B cell (primary cell): Measurements from ENCODE around the gene LARGE1. TPM values are rescaled to one million over a fixed set of nuclear protein-coding genes. Genes with fewer than 3 reads are reported as not detected.
A peak's percentile ranks its signal among the peaks of the same experiment; 100 is the strongest.

Source experiments
- ATAC-seq: fragments of 200-7000 bp; cut with Tn5 transposase; one replicate; pipeline ENCODE4 v1.10.0; 2021; ENCODE audit warnings: low read depth, mild to moderate bottlenecking, moderate number of reproducible peaks, moderate library complexity
- CTCF ChIA-PET: fragments of 350-600 bp; sonication (Branson Sonifier 250); formaldehyde crosslinking; loops from one replicate; lab custom pipeline; 2021; ENCODE audit warnings: antibody characterized with exemption, inconsistent platforms; lab: Charles Lee
- POLR2A ChIA-PET: fragments of 350-600 bp; sonication (Branson Sonifier 250); formaldehyde crosslinking; loops from one replicate; lab custom pipeline; 2021; ENCODE audit warnings: antibody characterized with exemption; lab: Charles Lee
- DNase-seq: peaks from one replicate; pipeline ENCODE4 v3.0.0; 2013
- H2AFZ ChIP-seq: 2 replicates; pipeline ENCODE4 v1.6.1; 2012; ENCODE audit warnings: mild to moderate bottlenecking, low read depth, low read length; ENCODE audit not compliant: insufficient read depth, poor library complexity, severe bottlenecking
- H3K27ac ChIP-seq, 2 donors: 1 replicate in 1 of 2; 2 replicates in 1 of 2; pipeline ENCODE4 v1.5.1; 2012 to 2013; ENCODE audit warnings: low read length in 2 of 2, mild to moderate bottlenecking in 2 of 2, moderate library complexity in 1 of 2
- H3K27me3 ChIP-seq, 4 experiments: fragments of 200-600 bp in 1 of 4; sonication (generic) in 1 of 4; replicated peaks in 1 of 4; 1 replicate in 2 of 4; 2 replicates in 2 of 4; pipeline versions ENCODE4 v1.6.1 to v1.7.0; 2013 to 2016; ENCODE audit warnings: low read length in 3 of 4, mild to moderate bottlenecking in 2 of 4, mixed read lengths in 1 of 4, moderate library complexity in 1 of 4; ENCODE audit not compliant: insufficient read depth in 4 of 4, control insufficient read depth in 3 of 4; ENCODE audit errors: control extremely low read depth in 1 of 4
- H3K36me3 ChIP-seq, 2 experiments: replicated peaks in 1 of 2; 1 replicate in 1 of 2; 2 replicates in 1 of 2; pipeline versions ENCODE4 v1.6.1 to v1.7.1; 2013; ENCODE audit warnings: low read length in 1 of 2; ENCODE audit not compliant: insufficient read depth in 2 of 2, control insufficient read depth in 1 of 2; ENCODE audit errors: control extremely low read depth in 1 of 2, extremely low read depth in 1 of 2
- H3K4me1 ChIP-seq, 2 donors: fragments of 200-600 bp in 1 of 2; sonication (generic) in 1 of 2; 1 replicate in 1 of 2; 2 replicates in 1 of 2; pipeline versions ENCODE4 v1.5.1 to v1.6.1; 2013 to 2017; ENCODE audit warnings: low read length in 2 of 2; ENCODE audit not compliant: control insufficient read depth in 2 of 2, insufficient read depth in 2 of 2
- H3K4me2 ChIP-seq: replicated peaks from 2 replicates; pipeline ENCODE3; 2012; ENCODE audit warnings: mild to moderate bottlenecking, low read depth, low read length; ENCODE audit not compliant: poor library complexity, severe bottlenecking
- H3K4me3 ChIP-seq, 5 experiments: fragments of 200-600 bp in 1 of 5; sonication (generic) in 1 of 5; 1 replicate in 3 of 5; 2 replicates in 2 of 5; pipeline versions ENCODE4 v1.5.1 to v1.7.0; 2011 to 2016; ENCODE audit warnings: low read length in 4 of 5, mild to moderate bottlenecking in 4 of 5, low read depth in 2 of 5, control low read depth in 1 of 5, moderate library complexity in 1 of 5; ENCODE audit not compliant: insufficient read depth in 1 of 5; ENCODE audit errors: control extremely low read depth in 1 of 5, extremely low read depth in 1 of 5
- H3K79me2 ChIP-seq: fragments of 200-600 bp; sonication (generic); one replicate; pipeline ENCODE4 v1.6.0; 2016; ENCODE audit warnings: low read length; ENCODE audit not compliant: control insufficient read depth, insufficient read depth
- H3K9ac ChIP-seq: fragments of 200-600 bp; sonication (generic); 2 replicates; pipeline ENCODE4 v1.6.1; 2017; ENCODE audit warnings: mild to moderate bottlenecking, low read length, moderate library complexity
- H3K9me3 ChIP-seq, 3 donors: one replicate each; pipeline versions ENCODE4 v1.6.1 to v1.7.1; 2013; ENCODE audit warnings: low read length in 2 of 3; ENCODE audit not compliant: control insufficient read depth in 2 of 3, insufficient read depth in 1 of 3; ENCODE audit errors: control extremely low read depth in 1 of 3
- H4K20me1 ChIP-seq: 2 replicates; pipeline ENCODE4 v1.6.0; 2012; ENCODE audit warnings: mild to moderate bottlenecking, low read length; ENCODE audit not compliant: insufficient read depth, control insufficient read depth, poor library complexity, severe bottlenecking
- H3K27ac Mint-ChIP-seq: one replicate; pipeline ENCODE4 v1.8.0; 2021; ENCODE audit warnings: mixed read lengths
- H3K27me3 Mint-ChIP-seq: one replicate; pipeline ENCODE4 v1.8.0; 2021; ENCODE audit warnings: mixed read lengths
- H3K4me1 Mint-ChIP-seq: one replicate; pipeline ENCODE4 v1.8.0; 2021; ENCODE audit warnings: mixed read lengths
- H3K4me3 Mint-ChIP-seq: one replicate; pipeline ENCODE4 v1.8.0; 2021; ENCODE audit warnings: mixed read lengths
- H3K9me3 Mint-ChIP-seq: one replicate; pipeline ENCODE4 v1.8.0; 2022; ENCODE audit warnings: mixed read lengths; ENCODE audit not compliant: insufficient read depth
- CTCF ChIP-seq: fragments of 200-600 bp; IDR thresholded peaks from one replicate; pipeline ENCODE4 v1.8.0; 2022; ENCODE audit warnings: antibody characterized with exemption, mild to moderate bottlenecking
- EZH2 ChIP-seq: IDR thresholded peaks from 2 replicates; pipeline ENCODE4 v1.6.1; 2012; ENCODE audit warnings: borderline replicate concordance, low read depth, mild to moderate bottlenecking, moderate library complexity, low read length; ENCODE audit not compliant: insufficient read depth, poor library complexity, severe bottlenecking
- WGBS: methylation state at CpG from one replicate; pipeline ENCODE4 v1.1.5; 2013; ENCODE audit warnings: missing lambda C conversion rate; ENCODE audit not compliant: insufficient coverage; 5-methylcytosine and 5-hydroxymethylcytosine counted together
- intact Hi-C: fragments of 100-400 bp; cut with micrococcal nuclease; formaldehyde crosslinking; loops from one replicate; pipeline ENCODE4 v1.10.0; 2022
- polyA plus RNA-seq: library from polyadenylated mRNA; depleted of rRNA; stranded (reverse); fragments of >200 nt; gene quantifications from 2 replicates; pipeline ENCODE4 v1.2.3, GENCODE V29; 2012
- total RNA-seq, 2 donors: library from RNA; stranded (reverse); fragments of 120-200 nt in 1 of 2; gene quantifications; 1 replicate in 1 of 2; 2 replicates in 1 of 2; pipeline versions ENCODE4 v1.2.3 to v1.2.4, GENCODE V29; 2013 to 2022

LARGE1 gene
- total and polyA plus RNA-seq, 2 donors (not counting 1 experiment from before 2014, with no cell fraction given), result 20.7 to 82.0 TPM

- no peaks in the 10 kb centered on the region for H4K20me1 ChIP-seq
- CTCF ChIA-PET, result interaction anchor here (0.9 to 13.8 kb wide), 4 partner anchors 53 to 352 kb away, joined by 3 to 185 read pairs (median 3); no protein-coding TSS in a partner anchor
- no peak overlapping the region for H3K4me2 ChIP-seq
- H3K4me1 ChIP-seq, result peaks cover 92 to 95% of the 10 kb centered on the region in 2 donors
- H3K27me3 ChIP-seq, result no peaks in the 10 kb centered on the region
- POLR2A ChIA-PET, result no interaction called here
- H3K79me2 ChIP-seq, result peaks cover 33% of the 10 kb centered on the region
- peak overlapping the region; percentile 88 for H3K27ac Mint-ChIP-seq
- H3K9me3 Mint-ChIP-seq, result no peaks in the 10 kb centered on the region
- no peaks in the 10 kb centered on the region for H3K27me3 Mint-ChIP-seq
- ATAC-seq (no peak), DNase-seq (no peak)
- H3K9me3 ChIP-seq, result no peaks in the 10 kb centered on the region
- H3K4me3 Mint-ChIP-seq, result no peak overlapping the region
- H2AFZ ChIP-seq, result no peak overlapping the region
- H3K4me3 ChIP-seq, result no peak overlapping the region
- peak overlapping the region; percentile 31 to 93 for H3K27ac ChIP-seq
- H3K4me1 Mint-ChIP-seq, result peaks cover 94% of the 10 kb centered on the region
- H3K36me3 ChIP-seq, result no peaks in the 10 kb centered on the region
- H3K9ac ChIP-seq, result no peak overlapping the region
- intact Hi-C loops, result no loop called here
- no CpG with 5 or more reads among the region's 3 CpGs for WGBS
- TF ChIP-seq EZH2 (no peak), CTCF (no peak)
Measured at GRCh38 chr22:33572086-33572485, 348.2 kb downstream of the LARGE1 start.

GRCh38 chr22:33570110-33570509, 350.2 kb downstream of the LARGE1 start:
- TF ChIP-seq EZH2 (no peak), CTCF (no peak)
- Histone ChIP-seq H3K36me3 (no peaks in the 10 kb centered on the region), H3K4me1 (peaks cover 87 to 91% of the 10 kb centered on the region in 2 donors), H3K9me3 (peaks cover 0 to 5% (median 0%) of the 10 kb centered on the region in 3 donors), H3K4me3 (no peak overlapping the region), H2AFZ (no peak overlapping the region), H3K27me3 (no peaks in the 10 kb centered on the region), H3K9ac (peak overlapping the region; percentile 46), H3K27ac (peak overlapping the region; percentile 93 to 94), H4K20me1 (no peaks in the 10 kb centered on the region), H3K79me2 (peaks cover 40% of the 10 kb centered on the region), H3K4me2 (peak overlapping the region; percentile 74)
- Mint-ChIP-seq H3K9me3 (peaks cover 2% of the 10 kb centered on the region), H3K4me3 (peak overlapping the region; percentile 76), H3K27ac (peak overlapping the region; percentile 97), H3K4me1 (peaks cover 89% of the 10 kb centered on the region), H3K27me3 (no peaks in the 10 kb centered on the region)
- peak; percentile 40 for DNase-seq
- intact Hi-C loops, result no loop called here
- WGBS, result 20% methylated on average over 1 of the region's 4 CpGs
- ATAC-seq, result no peak
- CTCF ChIA-PET, result interaction anchor here (0.8 to 13.8 kb wide), 4 partner anchors 9 to 349 kb away, joined by 3 to 185 read pairs (median 20); no protein-coding TSS in a partner anchor
- POLR2A ChIA-PET, result interaction anchor here (4.0 kb wide), 1 partner anchor 49 kb away, joined by 28 read pairs; no protein-coding TSS in a partner anchor
